HG03045 (cell line): ENCODE data around the gene VDAC2.

Source experiments
- ATAC-seq: cut with Tn5 transposase; IDR thresholded peaks from one replicate; pipeline ENCODE4 v1.9.1; 2021; ENCODE audit warnings: mild to moderate bottlenecking, moderate library complexity; ENCODE audit not compliant: unreplicated experiment

The VDAC2 gene

GRCh38 chr10:75229971-75230370, 19.4 kb downstream of the VDAC2 start:
- no peak for ATAC-seq

GRCh38 chr10:75230600-75231038, 20.0 kb downstream of the VDAC2 start:
- peak; percentile 28 for ATAC-seq

GRCh38 chr10:75231672-75232581, 21.3 kb downstream of the VDAC2 start:
- ATAC-seq, result no peak

GRCh38 chr10:75233444-75234016, 22.9 kb downstream of the VDAC2 start:
- no peak for ATAC-seq

GRCh38 chr10:75234017-75234682, 23.6 kb downstream of the VDAC2 start:
- peak; percentile 48 for ATAC-seq

- peak; percentile 0 for ATAC-seq
Measured at GRCh38 chr10:75234683-75235374, 24.2 kb downstream of the VDAC2 start.

- peak; percentile 74 for ATAC-seq
Measured at GRCh38 chr10:75235375-75236177, 25.0 kb downstream of the VDAC2 start, which contains the start of gene COMTD1. TSS of gene COMTD1 (minus strand) at chr10:75235957. CDS start at chr10:75235928, 29 bp downstream.

GRCh38 chr10:75236178-75236825, 25.7 kb downstream of the VDAC2 start:
- ATAC-seq, result no peak

GRCh38 chr10:75238182-75239095, 27.8 kb downstream of the VDAC2 start:
- ATAC-seq, result no peak

GRCh38 chr10:75239096-75239790, 28.6 kb downstream of the VDAC2 start:
- ATAC-seq, result no peak

- no peak for ATAC-seq
Measured at GRCh38 chr10:75240329-75241076, 29.9 kb downstream of the VDAC2 start.

- no peak for ATAC-seq
Measured at GRCh38 chr10:75243426-75243825, 32.8 kb downstream of the VDAC2 start.

- no peak for ATAC-seq
Measured at GRCh38 chr10:75244487-75245353, 34.1 kb downstream of the VDAC2 start.

- ATAC-seq, result no peak
Measured at GRCh38 chr10:75245354-75246250, 35.0 kb downstream of the VDAC2 start.

GRCh38 chr10:75246506-75246905, 35.9 kb downstream of the VDAC2 start:
- ATAC-seq, result no peak
